22Rv1 (cell line): ENCODE results near the gene CTDSPL.

Experiments
- CTCF ChIP-seq: fragments of 450-650 bp; IDR thresholded peaks from 2 replicates; pipeline ENCODE4 v1.5.1; 2017; ENCODE audit warnings: mild to moderate bottlenecking
- ZFX ChIP-seq: fragments of 450-650 bp; IDR thresholded peaks from 2 replicates; pipeline ENCODE4 v1.6.1; 2017; ENCODE audit warnings: antibody characterized with exemption, borderline replicate concordance

- TF ChIP-seq CTCF, result no peak
- TF ChIP-seq ZFX, result no peak
Measured at GRCh38 chr3:37924453-37924852, 62.8 kb downstream of the CTDSPL start.
